OCI-LY3 (cell line): Measurements from ENCODE around the gene B3GAT3.

Source experiments
- H2AFZ ChIP-seq: fragments of 200-600, 300-600 bp; shearing (Covaris generic); 2 replicates; pipeline ENCODE4 v1.6.0; 2014; ENCODE audit warnings: antibody characterized with exemption, low read depth, low read length
- H3K27ac ChIP-seq: fragments of 200-600, 300-600 bp; sonication (generic); 2 replicates; pipeline ENCODE4 v1.5.1; 2014; ENCODE audit warnings: mild to moderate bottlenecking, low read length, moderate library complexity, mixed read lengths
- H3K27me3 ChIP-seq: fragments of 200-600, 300-600 bp; sonication (generic); 2 replicates; pipeline ENCODE4 v1.6.1; 2014; ENCODE audit warnings: low read depth, low read length, mixed read lengths
- H3K36me3 ChIP-seq: fragments of 200-600, 300-600 bp; sonication (generic); replicated peaks from 2 replicates; pipeline ENCODE3; 2014; ENCODE audit warnings: low read depth, low read length, mixed read lengths
- H3K4me1 ChIP-seq: fragments of 300-600, 200-600 bp; sonication (generic); 2 replicates; pipeline ENCODE4 v1.6.1; 2014; ENCODE audit warnings: low read length, mixed read lengths
- H3K4me2 ChIP-seq: fragments of 200-600, 300-600 bp; sonication (generic); 2 replicates; pipeline ENCODE4 v1.6.1; 2014; ENCODE audit warnings: low read length, mixed read lengths
- H3K4me3 ChIP-seq: fragments of 300-600, 200-600 bp; sonication (generic); 2 replicates; pipeline ENCODE4 v1.5.1; 2014; ENCODE audit warnings: antibody characterized with exemption, mild to moderate bottlenecking, low read length, moderate library complexity
- H3K79me2 ChIP-seq: fragments of 300-600, 200-600 bp; shearing (Covaris generic); 2 replicates; pipeline ENCODE4 v1.6.1; 2014; ENCODE audit warnings: mild to moderate bottlenecking, low read length, mixed read lengths
- H3K9ac ChIP-seq: fragments of 300-600, 200-600 bp; shearing (Covaris generic); 2 replicates; pipeline ENCODE4 v1.6.0; 2014; ENCODE audit warnings: mild to moderate bottlenecking, low read length, moderate library complexity
- H3K9me3 ChIP-seq: fragments of 200-600, 300-600 bp; shearing (Covaris generic); 2 replicates; pipeline ENCODE4 v1.6.1; 2014; ENCODE audit warnings: low read length, mixed read lengths; ENCODE audit not compliant: insufficient read depth
- H4K20me1 ChIP-seq: fragments of 200-600, 300-600 bp; sonication (generic); 2 replicates; pipeline ENCODE4 v1.6.1; 2016; ENCODE audit warnings: low read length, mixed read lengths; ENCODE audit not compliant: insufficient read depth
- CTCF ChIP-seq: fragments of 200-600, 300-600 bp; sonication (generic); IDR thresholded peaks from 2 replicates; pipeline ENCODE4 v1.5.1; 2014; ENCODE audit warnings: antibody characterized with exemption, low read length, low read depth
- EZH2phosphoT487 ChIP-seq: fragments of 200-600 bp; shearing (Covaris generic); IDR thresholded peaks from 2 replicates; pipeline ENCODE4 v1.6.1; 2018; ENCODE audit warnings: antibody characterized with exemption, mixed run types, low read depth

The B3GAT3 gene

GRCh38 chr11:62667460-62667859 lies 45.7 kb upstream of the B3GAT3 start:
- Histone ChIP-seq H3K27me3 (no peaks in the 10 kb centered on the region), H3K36me3 (peaks cover 34% of the 10 kb centered on the region), H3K4me2 (peak overlapping the region; percentile 90), H4K20me1 (no peaks in the 10 kb centered on the region), H3K9me3 (no peaks in the 10 kb centered on the region), H2AFZ (no peak overlapping the region), H3K27ac (peak overlapping the region; percentile 85), H3K4me1 (peaks cover 25% of the 10 kb centered on the region), H3K4me3 (peak overlapping the region; percentile 88), H3K9ac (peak overlapping the region; percentile 95), H3K79me2 (peaks cover 83% of the 10 kb centered on the region)
- TF ChIP-seq EZH2phosphoT487 = no peak
- TF ChIP-seq CTCF = no peak

GRCh38 chr11:62666259-62666926 lies 44.6 kb upstream of the B3GAT3 start:
- H3K27me3 ChIP-seq = no peaks in the 10 kb centered on the region
- H3K27ac ChIP-seq = peak overlapping the region; percentile 85
- H3K9me3 ChIP-seq = no peaks in the 10 kb centered on the region
- peaks cover 72% of the 10 kb centered on the region for H3K79me2 ChIP-seq
- peaks cover 35% of the 10 kb centered on the region for H3K36me3 ChIP-seq
- peak overlapping the region; percentile 95 for H3K9ac ChIP-seq
- H3K4me2 ChIP-seq = peak overlapping the region; percentile 90
- TF ChIP-seq EZH2phosphoT487 = no peak
- TF ChIP-seq CTCF = no peak
- H3K4me3 ChIP-seq = peak overlapping the region; percentile 88
- no peaks in the 10 kb centered on the region for H4K20me1 ChIP-seq
- peaks cover 23% of the 10 kb centered on the region for H3K4me1 ChIP-seq
- no peak overlapping the region for H2AFZ ChIP-seq

- peak overlapping the region; percentile 85 for H3K27ac ChIP-seq
- peaks cover 36% of the 10 kb centered on the region for H3K36me3 ChIP-seq
- TF ChIP-seq EZH2phosphoT487 = no peak
- peak; percentile 15; the same call in 1 of the 2 replicates for TF ChIP-seq CTCF
- H3K4me2 ChIP-seq = peak overlapping the region; percentile 90
- H4K20me1 ChIP-seq = no peaks in the 10 kb centered on the region
- H3K9me3 ChIP-seq = no peaks in the 10 kb centered on the region
- no peak overlapping the region for H2AFZ ChIP-seq
- H3K79me2 ChIP-seq = peaks cover 65% of the 10 kb centered on the region
- H3K4me3 ChIP-seq = peak overlapping the region; percentile 88
- peak overlapping the region; percentile 95 for H3K9ac ChIP-seq
- H3K27me3 ChIP-seq = no peaks in the 10 kb centered on the region
- peaks cover 20% of the 10 kb centered on the region for H3K4me1 ChIP-seq
Measured at GRCh38 chr11:62665599-62666258, 43.9 kb upstream of the B3GAT3 start.

GRCh38 chr11:62665075-62665598 lies 43.4 kb upstream of the B3GAT3 start, which contains the start of the genes C11orf98 and CSKMT:
Gene C11orf98, minus strand, starts transcription at chr11:62665210. Its CDS starts 41 bp downstream, at chr11:62665169.
Gene CSKMT, plus strand, starts transcription at chr11:62665312. Its CDS starts 568 bp downstream, at chr11:62665880.
- Histone ChIP-seq H3K27ac (peak within 1 kb of the TSS; percentile 85), H3K4me1 (peaks cover 20% of the 10 kb centered on the region), H3K9me3 (no peaks in the 10 kb centered on the region), H3K4me2 (peak within 1 kb of the TSS; percentile 90), H3K4me3 (peak within 1 kb of the TSS; percentile 88), H3K27me3 (no peaks in the 10 kb centered on the region), H3K36me3 (peaks cover 36% of the 10 kb centered on the region), H3K9ac (peak within 1 kb of the TSS; percentile 95), H2AFZ (peak within 1 kb of the TSS; percentile 74), H4K20me1 (no peaks in the 10 kb centered on the region), H3K79me2 (peaks cover 60% of the 10 kb centered on the region)
- no peak for TF ChIP-seq EZH2phosphoT487
- TF ChIP-seq CTCF = no peak
